ENCODE data around the gene NGLY1. TPM values are rescaled to one million over a fixed set of nuclear protein-coding genes. Genes with fewer than 3 reads are reported as not detected.
A peak's percentile ranks its signal among the peaks of the same experiment; 100 is the strongest.

The NGLY1 gene
- polyA plus RNA-seq, 5 donors: 34.1 to 49.4 (median 42.0) TPM

GRCh38 chr3:25719321-25719720 lies 63.9 kb downstream of the NGLY1 start:
- DNase-seq: no peak

GRCh38 chr3:25713341-25713985 lies 69.8 kb downstream of the NGLY1 start:
- no peak for DNase-seq

GRCh38 chr3:25711090-25711489 lies 72.2 kb downstream of the NGLY1 start:
- DNase-seq: no peak

- DNase-seq: no peak
Observed at GRCh38 chr3:25708036-25708435, 75.2 kb downstream of the NGLY1 start.

- no peak for DNase-seq
Observed at GRCh38 chr3:25707268-25707926, 75.8 kb downstream of the NGLY1 start.

GRCh38 chr3:25706213-25706612 lies 77.0 kb downstream of the NGLY1 start:
- DNase-seq: no peak

GRCh38 chr3:25697553-25697952 lies 85.7 kb downstream of the NGLY1 start:
- peak in 1 of 2 donors; percentile 1 for DNase-seq

- DNase-seq: no peak
Observed at GRCh38 chr3:25695731-25696420, 87.4 kb downstream of the NGLY1 start.

GRCh38 chr3:25693238-25693637 lies 90.0 kb downstream of the NGLY1 start:
- no peak for DNase-seq

- DNase-seq: no peak
Observed at GRCh38 chr3:25692341-25692740, 90.9 kb downstream of the NGLY1 start.

GRCh38 chr3:25690768-25691533 lies 92.3 kb downstream of the NGLY1 start:
- peak in 1 of 2 donors; percentile 1 for DNase-seq

GRCh38 chr3:25689226-25689625 lies 94.0 kb downstream of the NGLY1 start:
- DNase-seq: no peak

- DNase-seq: no peak
Observed at GRCh38 chr3:25687742-25688141, 95.5 kb downstream of the NGLY1 start.

- DNase-seq: no peak
Observed at GRCh38 chr3:25686766-25687165, 96.5 kb downstream of the NGLY1 start.

GRCh38 chr3:25683882-25684281 lies 99.4 kb downstream of the NGLY1 start:
- DNase-seq: no peak

GRCh38 chr3:25683410-25683809 lies 99.8 kb downstream of the NGLY1 start:
- DNase-seq: no peak

- DNase-seq: no peak
Observed at GRCh38 chr3:25679642-25680302, 103.5 kb downstream of the NGLY1 start.

GRCh38 chr3:25679166-25679565 lies 104.1 kb downstream of the NGLY1 start:
- no peak for DNase-seq

GRCh38 chr3:25678581-25678980 lies 104.7 kb downstream of the NGLY1 start:
- no peak for DNase-seq

- no peak for DNase-seq
Observed at GRCh38 chr3:25677121-25677520, 106.1 kb downstream of the NGLY1 start.

- DNase-seq: no peak
Observed at GRCh38 chr3:25674670-25675069, 108.6 kb downstream of the NGLY1 start.

Measured in right lung (tissue), 5 donors.